Mesenteric fat pad (tissue), 1 donor: Measurements from ENCODE around the gene NRXN3. TPM values are rescaled to one million over a fixed set of nuclear protein-coding genes. Genes with fewer than 3 reads are reported as not detected.
"Not testable (repeated sequence)": the region's sequence is repeated elsewhere in the genome, so short reads cannot be mapped to it uniquely, and the experiment has no call there.

Experiments used
- DNase-seq: peaks from one replicate; pipeline ENCODE4 v3.0.0-alpha.2; 2020; ENCODE audit warnings: low spot score
- total RNA-seq: library from RNA; stranded (reverse); fragmentation: NEBNext Ultra II Directional; extraction: Animal tissue kit (Norgen Biotek cat#: 25700); gene quantifications from one replicate; pipeline ENCODE4 v1.2.1, GENCODE V29; 2021
- donor health status: DM: yes; HTN: yes; CAD: no.

NRXN3 gene
- total RNA-seq, 1 donor from 2014 or later: 0.84 TPM

DNA sequence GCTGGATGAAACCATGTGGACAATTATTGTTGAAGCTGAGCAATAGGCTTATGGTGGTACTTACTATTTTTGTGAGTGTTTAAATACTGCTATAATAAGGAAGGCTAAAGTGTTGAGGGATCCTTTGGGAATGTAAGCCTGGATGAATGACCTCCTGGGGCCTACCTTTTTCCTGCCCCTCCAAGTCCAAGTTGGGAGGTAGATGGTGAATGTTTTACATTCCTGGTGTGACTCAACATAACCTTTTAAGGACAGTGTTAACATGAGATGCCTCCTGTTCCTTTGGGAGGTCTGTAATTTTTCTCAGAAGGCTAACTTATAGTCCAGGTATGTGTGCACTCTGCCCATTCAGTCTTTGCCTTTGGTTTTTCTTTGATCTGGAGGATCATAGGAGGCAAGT is 315.9 kb downstream of the NRXN3 start:
- DNase-seq: no peak

DNA sequence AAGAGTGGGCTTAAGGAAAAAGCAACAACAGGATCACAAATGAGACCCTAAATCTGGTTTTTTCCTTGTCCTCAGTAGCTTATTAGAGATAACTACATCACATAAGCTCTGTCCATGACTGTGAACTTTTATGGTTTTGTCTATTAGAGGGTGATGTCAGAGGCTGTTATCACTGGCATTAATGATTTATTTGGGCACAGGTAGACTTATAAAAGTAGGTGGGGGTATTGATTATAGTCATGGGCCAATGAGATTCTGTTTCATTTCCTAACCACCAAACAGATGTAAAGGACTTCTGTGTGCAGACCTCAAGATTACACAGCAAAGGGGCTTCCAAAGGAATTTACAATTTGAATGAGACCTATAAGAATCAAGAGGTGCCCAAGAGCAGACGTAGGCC is 316.4 kb downstream of the NRXN3 start:
- DNase-seq: no peak

GRCh38 chr14:78487573-78487972 is 317.4 kb downstream of the NRXN3 start:
- not testable (repeated sequence) for DNase-seq

DNA sequence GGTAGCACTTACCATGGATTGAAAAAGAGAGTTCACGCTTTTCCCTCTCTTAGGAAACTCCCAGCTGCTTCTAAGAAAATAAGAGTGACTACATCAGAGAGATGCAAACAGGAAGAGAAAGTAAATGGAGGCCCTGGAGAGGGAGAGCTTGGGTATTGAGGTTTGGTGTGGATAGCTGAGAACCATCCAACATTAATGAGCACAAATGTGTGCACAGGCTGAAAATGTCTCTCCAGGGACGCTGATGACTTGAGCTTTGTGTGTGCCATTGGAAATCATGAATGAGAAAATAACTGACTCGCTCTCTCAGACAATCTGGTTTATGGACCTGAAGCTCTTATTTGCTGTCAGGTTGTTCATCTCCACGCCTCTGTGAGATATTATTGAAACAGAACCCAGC is 318.8 kb downstream of the NRXN3 start:
- no peak for DNase-seq

DNA sequence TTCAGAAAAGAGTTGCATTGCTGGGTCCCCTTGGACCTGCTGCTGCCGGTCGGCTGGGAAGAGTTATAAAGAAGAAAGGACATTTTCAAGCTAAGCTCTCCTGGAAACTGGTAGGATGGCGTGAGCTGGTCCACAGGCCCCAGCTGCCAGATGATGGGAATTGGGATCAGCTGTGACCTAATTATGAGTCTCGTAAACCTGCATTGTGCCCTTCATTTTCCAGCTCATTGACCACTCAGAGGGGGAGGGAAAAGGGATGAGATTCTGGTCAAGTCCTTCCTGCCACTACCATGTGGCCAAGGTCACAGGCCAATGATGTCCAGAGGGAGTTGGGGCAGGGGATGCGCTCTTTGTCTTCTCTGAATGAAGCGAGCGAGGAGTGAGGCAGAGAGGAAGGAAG is 320.9 kb downstream of the NRXN3 start:
- no peak for DNase-seq

DNA sequence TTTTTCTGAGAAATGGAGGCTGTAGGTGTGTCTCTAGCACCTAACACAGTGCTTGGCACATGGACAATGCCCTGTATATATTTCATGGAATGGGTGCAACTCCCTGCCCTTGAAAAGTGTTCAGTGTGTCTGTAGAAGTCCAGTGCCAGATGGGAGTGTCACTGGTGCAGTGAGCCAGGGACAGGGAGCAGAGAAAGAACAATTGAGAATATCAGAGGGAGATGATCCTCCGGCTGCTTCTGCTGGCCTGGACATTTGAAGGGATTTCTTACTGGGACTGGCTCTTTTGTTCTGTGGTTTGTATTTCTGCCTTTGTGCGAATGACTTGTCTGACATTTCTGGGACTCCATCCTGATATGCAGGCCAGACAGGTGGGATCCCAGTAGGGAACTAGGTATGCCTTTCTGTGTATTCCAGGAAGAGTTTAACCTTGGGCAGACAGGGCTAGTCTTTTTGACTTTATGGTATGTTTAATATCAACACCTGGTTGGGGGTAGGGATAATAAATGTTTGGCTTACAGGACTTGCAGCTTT is 328.0 kb downstream of the NRXN3 start:
- DNase-seq: no peak

GRCh38 chr14:78501909-78502308 is 331.7 kb downstream of the NRXN3 start:
- DNase-seq: no peak

GRCh38 chr14:78508023-78508422 is 337.9 kb downstream of the NRXN3 start:
- DNase-seq: no peak

- no peak for DNase-seq
These were observed 339.3 kb downstream of the NRXN3 start for GRCh38 chr14:78509516-78509915.

GRCh38 chr14:78512021-78512420 is 341.8 kb downstream of the NRXN3 start:
- DNase-seq: no peak

GRCh38 chr14:78519863-78520262 is 349.7 kb downstream of the NRXN3 start:
- no peak for DNase-seq

DNA sequence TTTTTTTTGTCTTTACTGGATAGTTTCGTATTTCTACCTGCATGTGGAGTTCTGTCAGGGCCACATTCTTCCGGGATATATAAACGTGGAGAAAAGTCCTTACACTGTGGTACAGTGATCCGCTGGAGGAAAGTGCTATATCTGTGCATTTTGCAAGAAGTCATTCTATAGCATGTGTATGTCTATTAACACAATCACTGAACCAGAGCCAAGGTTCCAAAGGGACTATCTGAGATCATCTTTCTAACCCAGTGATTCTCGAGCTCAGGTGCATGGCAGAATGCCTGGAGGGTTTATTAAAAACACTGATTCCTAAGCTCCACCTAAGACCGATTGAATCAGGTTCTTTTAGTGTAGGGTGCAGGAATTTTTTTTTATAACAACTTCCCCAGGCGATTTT is 354.0 kb downstream of the NRXN3 start:
- DNase-seq: no peak

GRCh38 chr14:78524766-78525165 is 354.6 kb downstream of the NRXN3 start:
- DNase-seq: no peak

DNA sequence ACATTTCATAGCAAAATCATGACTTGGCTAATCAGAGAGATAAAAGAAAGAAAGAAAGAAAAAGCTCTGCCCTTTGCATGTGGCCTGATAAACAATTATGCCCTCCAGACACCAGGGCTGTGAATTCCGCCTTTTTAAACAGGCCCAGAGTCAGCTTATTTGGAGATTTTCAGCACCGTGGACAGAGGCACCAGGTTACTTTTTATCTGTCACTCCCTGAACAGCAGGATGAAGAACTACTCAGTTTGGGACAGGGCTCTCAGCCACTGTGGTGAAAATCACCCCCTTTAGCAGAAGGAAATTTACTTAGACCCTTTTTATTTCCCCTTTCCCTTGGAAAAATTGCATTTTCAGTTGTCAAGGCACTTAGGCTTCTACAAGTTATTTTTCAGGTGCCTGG is 359.9 kb downstream of the NRXN3 start:
- DNase-seq: no peak

DNA sequence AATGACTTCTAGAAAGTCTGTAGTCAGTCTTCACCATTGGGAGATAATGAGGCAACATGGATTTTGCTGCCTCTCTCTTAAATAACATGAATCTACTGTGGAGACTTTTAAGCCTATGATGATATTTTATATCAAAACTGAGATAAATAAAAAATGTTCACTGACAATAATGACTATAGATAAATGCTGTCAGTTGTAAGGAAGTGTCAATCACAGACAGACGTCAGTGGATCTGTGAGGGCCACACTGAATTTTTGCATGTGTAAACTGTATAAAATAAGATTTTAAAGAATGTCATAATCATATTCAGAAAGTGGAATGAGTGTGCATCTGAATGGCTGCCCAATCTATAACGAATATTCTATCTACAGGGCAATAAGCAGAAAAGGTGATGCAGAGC is 364.0 kb downstream of the NRXN3 start:
- no peak for DNase-seq

DNA sequence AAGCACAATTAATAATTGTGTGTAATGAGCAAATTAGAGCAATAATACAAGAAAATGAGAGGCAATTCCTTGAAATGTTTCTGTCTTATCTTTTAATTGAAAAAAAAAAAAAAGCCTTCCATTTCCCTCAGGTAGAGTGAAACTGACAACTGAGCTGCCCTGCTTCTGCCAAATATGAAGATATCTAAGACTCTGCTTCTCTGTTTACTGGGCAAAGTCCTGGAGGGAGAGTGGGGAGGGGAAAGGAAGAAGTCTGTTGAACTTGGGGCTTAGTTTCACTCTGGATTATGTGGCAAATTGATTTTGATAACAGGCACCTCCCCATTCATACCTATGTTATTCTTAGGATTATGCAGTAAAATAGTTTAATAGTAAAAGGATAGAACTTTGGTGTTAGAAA is 364.9 kb downstream of the NRXN3 start:
- DNase-seq: no peak

DNA sequence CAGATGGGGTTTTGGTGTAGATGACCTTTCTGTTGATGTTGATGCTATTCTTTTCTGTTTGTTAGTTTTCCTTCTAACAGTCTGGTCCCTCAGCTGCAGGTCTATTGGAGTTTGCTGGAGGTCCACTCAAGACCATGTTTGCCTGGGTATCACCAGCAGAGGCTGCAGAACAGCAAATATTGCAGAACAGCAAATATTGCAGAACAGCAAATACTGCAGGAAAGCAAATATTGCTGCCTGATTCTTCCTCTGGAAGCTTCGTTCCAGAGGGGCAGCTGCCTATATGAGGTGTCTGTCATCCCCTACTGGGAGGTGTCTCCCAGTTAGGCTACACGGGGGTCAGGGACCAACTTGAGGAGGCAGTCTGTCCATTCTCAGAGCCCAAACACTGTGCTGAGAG is 371.6 kb downstream of the NRXN3 start:
- not testable (repeated sequence) for DNase-seq

DNA sequence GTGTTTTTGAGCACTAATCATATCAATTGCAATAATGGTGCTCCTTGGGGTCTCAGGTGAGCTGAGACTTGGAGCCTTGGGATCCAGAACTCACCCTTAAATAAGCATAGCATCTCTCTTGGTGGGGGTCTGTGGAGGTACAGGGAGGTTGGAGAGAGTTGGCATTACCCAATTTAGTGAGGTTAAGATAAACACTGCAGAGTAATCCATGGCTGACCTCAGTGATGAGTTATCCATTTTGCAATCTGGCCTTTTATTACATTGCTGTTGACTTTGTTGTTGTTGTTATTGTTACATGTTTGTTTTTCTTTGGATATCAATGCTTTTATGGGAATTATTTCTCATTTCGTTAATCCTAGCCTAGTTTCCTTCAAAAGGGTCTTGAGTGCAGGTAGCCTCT is 373.3 kb downstream of the NRXN3 start:
- no peak for DNase-seq

GRCh38 chr14:78561074-78561473 is 390.9 kb downstream of the NRXN3 start:
- no peak for DNase-seq

DNA sequence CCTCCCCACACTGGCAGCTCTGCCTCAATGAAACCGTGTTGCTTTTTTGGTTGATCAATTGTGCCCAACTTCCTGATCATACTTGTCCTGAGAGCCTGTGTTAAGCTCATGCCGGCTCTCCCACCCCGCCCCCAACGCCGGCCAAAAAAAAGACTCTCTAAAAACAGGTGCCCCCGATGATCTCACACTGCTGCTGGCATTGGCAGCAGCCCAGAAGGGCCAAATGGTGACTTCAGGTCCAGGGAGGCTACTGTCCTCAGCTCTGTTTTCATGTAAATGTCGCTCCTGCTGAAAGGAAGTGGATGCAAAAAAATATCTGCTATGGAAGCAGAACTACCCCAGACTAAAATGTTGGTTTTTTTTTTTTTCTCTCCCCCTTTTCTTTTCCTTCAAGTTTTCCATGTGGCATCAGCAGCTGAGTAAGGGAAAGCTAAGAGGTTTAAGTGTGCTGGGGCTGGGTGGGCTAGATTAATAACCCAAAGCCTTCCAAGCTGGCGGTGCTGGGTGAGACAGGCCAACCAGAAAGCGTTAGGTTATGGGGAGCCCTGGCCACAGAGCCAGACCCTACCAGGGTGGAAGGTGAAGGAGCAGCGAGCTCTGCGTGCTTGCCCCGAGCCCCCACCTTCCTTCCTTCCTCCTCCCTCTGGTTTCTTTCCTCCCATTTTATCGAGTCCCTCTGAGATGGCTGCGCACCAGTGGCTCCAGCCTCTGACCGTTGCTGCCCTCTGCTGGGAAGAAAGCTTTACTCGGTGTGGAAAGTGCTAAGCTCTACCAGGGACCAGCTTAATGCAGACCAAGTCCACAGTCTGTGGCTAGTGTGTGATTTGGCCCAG is 396.1 kb downstream of the NRXN3 start:
- DNase-seq: no peak

DNA sequence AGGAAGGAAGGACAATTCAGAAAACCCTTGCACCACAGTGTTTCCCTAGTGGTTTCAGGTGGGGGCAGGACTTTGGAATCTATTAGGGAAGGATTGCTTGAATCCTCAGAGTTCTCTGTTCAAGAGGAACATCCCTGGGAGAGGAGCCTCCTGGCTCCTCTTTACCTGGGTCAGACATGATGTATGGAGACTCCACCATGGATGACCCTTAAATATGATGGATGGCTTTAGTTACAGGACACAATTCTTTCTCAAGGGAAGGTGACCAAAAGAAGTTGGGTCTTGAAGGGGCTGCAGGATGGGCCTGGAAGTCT is 396.6 kb downstream of the NRXN3 start:
- DNase-seq: no peak

DNA sequence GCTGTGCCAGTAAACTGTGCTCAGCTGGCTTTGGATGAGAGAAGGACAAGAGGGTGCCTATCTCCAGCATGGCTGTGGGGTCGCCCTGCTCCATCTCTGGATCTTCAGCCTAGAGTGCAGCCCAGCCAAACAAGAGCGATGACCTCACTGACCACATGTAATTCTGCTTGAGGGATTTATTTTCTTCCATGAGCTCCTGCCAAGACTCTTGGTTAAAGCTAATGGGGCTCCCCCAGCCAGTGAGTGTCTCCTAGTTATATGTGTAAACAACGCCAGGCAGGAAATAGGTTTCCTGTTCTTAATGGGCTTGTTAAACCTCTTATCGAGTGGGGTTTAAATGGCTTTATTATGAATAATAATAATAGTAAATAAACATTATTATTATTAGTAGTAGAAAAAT is 397.2 kb downstream of the NRXN3 start:
- DNase-seq: no peak

- not testable (repeated sequence) for DNase-seq
These were observed 403.6 kb downstream of the NRXN3 start for GRCh38 chr14:78573736-78574135.
